ENCODE data around the gene PIGP. TPM values are rescaled to one million over a fixed set of nuclear protein-coding genes. Genes with fewer than 3 reads are reported as not detected.
A peak's percentile ranks its signal among the peaks of the same experiment; 100 is the strongest.
"Not testable (repeated sequence)": the region's sequence is repeated elsewhere in the genome, so short reads cannot be mapped to it uniquely, and the experiment has no call there.

Gene PIGP
- total RNA-seq (2014; rRNA removed; shearing (Covaris generic)): 12.0 and 16.7 TPM in 2 replicates

DNA sequence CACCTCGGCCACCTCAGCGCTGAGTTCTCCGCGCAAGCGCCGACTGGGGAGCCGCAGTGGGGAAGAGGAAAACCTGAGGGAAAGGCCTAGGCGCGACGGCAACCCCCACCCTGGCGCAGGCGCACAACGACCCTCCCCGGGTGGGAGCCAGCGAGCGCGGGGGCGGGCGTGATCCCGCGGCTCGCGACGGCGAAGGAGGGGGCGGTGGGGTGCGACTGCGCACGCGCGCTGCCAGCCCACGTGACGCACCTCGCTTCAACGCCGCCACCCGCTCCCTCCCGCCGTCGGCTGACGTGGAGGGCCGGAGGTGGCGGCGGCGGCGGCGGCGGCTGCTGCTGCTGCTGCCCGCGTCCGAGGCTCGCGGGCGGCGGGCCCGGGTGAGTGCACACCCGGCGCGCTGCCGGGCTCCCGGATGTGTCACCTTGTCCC is at the start of gene PIGP, which contains the start of gene TTC3:
TSS of gene PIGP (minus strand) at position 84 of the 429 bp plus-strand sequence. CDS start 556 bp downstream, outside the sequence.
TSS of gene TTC3 (plus strand) at position 267 of the 429 bp plus-strand sequence. CDS start 14,004 bp downstream, outside the sequence.
- peak; percentile 99 for DNase-seq (ENCODE audit: low read depth)

DNA sequence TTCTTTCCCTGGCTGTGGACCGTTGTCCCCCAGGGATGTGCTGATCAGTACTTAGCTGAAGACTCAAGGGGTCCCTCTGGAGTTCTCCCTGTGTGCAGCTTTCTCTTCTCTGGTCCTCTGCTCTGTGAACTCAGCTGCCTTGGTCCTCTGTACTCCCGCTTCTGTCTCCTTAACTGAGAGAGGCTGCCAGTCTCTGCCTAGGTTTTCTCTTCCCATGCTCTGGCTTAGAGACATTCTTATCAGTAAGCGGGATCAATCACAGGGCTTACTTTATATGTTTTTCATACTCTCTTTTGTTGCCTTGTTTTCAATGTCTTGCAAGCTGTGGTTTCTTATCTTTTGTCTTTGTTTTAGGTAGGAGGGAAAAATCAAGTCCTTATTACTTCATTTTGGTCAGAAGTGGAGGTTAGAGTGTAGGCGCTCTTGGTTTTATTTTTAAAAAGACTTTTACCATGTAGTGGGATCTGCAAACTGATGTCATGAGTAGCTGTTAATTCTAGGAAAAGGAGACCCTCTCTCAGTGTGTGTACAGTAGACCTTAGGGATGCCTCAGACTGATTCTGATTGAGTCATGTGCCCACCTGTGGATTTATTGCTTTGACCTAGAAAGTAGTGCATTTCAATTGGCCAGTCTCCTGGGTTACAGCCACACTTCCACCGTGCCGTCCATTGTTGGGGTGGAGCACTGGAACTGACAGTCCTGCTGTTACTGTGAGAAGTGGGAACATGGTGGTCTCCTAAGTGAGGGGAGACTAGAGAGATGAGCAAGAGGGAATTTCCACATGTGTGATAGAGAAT is 46.7 kb upstream of the PIGP start:
- DNase-seq (ENCODE audit: low read depth): no peak

DNA sequence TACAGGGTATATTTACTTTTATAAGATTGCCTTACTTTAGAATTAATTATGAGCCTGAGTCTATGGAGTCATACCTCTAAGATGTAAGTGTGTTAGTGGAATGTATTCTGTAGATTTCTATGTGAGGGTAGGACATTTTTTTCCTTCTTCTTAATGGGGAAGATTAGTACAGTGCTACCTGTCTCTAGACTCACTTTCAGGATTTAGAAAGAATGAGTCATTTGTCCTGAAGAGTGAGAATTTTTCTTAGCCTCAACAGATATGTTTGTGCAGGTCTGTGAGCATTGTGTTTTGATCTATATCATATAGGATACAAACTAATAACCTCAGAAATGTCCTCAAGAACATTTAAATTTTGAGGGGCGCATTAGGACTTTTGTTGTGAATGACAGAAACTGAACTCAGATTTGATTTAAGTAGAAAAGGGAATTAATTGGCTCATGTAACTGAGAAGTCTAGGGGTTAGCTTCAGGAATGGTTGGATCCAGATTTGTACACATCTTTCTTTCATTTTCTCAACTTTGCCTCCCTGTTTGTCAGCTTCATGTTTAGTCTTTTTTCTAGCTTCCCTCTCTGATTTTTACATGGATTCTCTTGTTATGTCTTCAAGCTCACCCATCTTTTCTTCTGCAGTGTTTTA is 45.4 kb upstream of the PIGP start:
- no peak for DNase-seq (ENCODE audit: low read depth)

DNA sequence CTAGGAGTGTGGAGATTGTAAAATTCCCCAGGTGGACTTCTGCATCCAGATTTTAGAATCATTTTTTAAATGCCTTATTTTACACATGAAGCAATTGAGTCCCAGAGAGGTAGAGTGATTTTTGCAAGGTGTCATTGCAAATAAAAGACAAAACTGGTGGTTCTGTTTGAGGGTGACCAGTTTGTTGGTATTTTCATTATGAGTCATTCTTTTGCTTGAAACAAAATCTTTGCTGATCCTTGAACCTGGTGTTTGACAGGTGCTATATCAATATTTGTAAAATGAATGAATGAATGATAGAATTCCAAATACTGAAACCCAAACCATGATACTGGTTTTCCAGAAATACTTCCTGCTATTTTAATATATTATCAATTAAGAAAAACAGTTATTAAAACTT is 44.3 kb upstream of the PIGP start:
- no peak for DNase-seq (ENCODE audit: low read depth)

DNA sequence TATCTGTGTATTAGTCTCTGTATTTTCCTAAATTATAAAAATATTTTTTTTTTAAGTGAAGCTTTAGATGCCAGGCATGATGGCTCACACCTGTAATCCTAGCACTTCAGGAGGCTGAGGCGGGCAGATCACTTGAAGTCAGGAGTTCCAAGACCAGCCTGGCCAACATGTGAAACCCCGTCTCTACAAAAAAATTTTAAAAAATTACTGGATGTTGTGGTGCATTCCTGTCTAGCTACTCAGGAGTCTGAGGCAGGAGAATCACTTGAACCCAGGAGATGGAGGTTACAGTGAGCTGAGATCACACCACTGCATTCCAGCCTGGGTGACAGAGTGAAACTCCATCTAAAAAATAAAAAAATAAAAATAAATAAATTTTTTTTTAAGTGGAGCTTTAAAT is 43.6 kb upstream of the PIGP start:
- DNase-seq (ENCODE audit: low read depth): not testable (repeated sequence)

DNA sequence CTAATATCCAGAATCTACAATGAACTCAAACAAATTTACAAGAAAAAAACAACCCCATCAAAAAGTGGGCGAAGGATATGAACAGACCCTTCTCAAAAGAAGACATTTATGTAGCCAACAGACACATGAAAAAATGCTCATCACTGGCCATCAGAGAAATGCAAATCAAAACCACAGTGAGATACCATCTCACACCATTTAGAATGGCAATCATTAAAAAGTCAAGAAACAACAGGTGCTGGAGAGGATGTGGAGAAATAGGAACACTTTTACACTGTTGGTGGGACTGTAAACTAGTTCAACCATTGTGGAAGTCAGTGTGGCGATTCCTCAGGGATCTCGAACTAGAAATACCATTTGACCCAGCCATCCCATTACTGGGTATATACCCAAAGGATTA is 41.4 kb upstream of the PIGP start:
- DNase-seq (ENCODE audit: low read depth): not testable (repeated sequence)

DNA sequence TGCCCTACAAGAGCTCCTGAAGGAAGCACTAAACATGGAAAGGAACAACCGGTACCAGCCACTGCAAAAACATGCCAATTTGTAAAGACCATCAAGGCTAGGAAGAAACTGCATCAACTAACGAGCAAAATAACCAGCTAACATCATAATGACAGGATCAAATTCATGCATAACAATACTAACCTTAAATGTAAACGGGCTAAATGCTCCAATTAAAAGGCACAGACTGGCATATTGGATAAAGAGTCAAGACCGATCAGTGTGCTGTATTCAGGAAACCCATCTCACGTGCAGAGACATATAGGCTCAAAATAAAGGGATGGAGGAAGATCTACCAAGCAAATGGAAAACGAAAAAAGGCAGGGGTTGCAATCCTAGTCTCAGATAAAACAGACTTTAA is 38.2 kb upstream of the PIGP start:
- not testable (repeated sequence) for DNase-seq (ENCODE audit: low read depth)

DNA sequence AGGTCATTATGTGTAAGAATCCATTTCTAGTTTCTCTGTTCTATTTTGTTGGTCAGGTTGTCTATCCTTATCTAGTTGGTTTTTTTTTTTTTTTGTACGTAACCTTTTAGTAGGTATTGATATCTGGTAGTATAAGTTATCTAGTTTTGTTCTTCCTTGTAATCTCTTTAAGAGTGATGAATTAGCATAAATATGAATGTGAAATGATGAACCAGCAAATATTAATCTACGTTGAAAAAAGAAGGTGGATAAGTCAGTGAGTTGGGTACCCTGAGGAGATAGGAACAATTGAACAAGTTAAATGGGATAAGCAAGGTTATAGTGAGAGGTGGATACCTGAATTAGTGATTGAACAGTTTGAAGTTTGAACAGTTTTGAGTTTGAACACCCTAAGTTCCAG is 34.1 kb upstream of the PIGP start:
- no peak for DNase-seq (ENCODE audit: low read depth)

DNA sequence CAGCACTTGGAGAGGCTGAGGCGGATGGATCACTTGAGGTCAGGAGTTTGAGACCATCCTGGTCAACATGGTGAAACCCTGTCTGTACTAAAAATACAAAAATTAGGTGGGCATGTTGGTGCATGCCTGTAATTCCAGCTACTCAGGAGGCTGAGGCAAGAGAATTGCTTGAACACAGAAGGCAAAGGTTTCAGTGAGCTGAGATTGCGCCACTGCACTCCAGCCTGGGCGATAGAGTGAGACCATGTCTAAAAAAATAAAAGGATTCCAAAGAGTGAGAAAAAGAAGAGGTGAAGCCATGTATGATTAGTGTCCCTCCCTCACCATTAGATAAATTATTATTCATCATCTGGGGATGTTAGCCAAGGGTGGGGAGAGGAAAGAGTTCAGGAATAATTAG is 29.9 kb upstream of the PIGP start:
- DNase-seq (ENCODE audit: low read depth): not testable (repeated sequence)

DNA sequence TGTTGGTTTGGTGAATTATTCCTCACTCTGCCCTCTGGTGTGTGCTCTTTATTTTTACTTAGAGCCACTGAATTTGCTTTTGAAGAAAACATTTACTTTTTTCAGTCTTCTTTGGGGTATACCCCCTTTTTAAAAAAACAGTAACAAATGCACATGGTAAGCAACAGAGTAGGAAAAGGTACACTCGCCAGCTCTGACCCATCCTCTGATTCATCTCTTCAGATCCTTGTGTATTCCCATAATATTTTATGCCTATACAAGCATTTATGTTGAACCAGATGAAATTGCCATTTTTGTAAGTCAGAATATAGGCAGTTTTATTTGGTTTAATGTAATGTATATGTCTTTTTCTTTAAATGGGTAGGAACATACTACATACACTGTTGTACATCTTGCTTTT is 28.5 kb upstream of the PIGP start:
- DNase-seq (ENCODE audit: low read depth): no peak

DNA sequence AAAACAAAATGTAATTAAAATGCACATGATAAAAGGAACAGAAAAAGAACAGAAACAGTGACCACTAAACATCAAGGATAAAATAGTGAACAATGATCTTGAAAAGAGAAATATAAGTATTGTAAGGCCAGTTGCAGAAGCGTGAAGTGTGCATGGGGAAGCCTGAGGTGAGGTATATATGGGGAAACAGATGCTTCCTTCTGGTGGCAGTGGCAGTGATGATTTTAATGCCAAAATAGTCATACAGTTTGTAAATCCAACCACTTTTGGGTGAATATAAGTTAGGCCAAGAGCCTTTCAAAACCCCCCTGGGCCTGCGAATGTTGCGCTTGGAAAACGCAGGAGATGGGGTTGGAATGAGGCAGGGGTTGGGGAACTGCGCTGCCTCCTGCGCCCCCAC is 27.4 kb upstream of the PIGP start:
- no peak for DNase-seq (ENCODE audit: low read depth)

DNA sequence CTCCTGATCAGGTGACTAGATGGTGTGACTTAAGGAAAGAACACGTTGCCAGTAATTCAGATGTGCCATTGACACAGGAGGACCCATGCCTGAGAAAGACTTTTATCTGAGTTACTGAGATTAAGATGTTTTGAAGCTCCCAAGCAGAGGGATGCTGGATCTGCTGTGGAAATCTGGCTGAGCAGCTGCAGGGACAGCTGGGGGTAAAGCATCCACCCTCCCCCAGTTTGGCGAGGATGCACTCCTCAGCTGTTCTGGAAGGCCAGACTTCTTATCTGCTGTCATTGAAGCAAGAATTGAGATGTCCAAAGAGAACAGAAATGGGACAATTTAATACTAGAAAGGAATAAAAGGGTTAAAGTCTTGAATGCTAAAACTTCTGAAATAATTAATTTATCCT is 25.9 kb upstream of the PIGP start:
- no peak for DNase-seq (ENCODE audit: low read depth)

DNA sequence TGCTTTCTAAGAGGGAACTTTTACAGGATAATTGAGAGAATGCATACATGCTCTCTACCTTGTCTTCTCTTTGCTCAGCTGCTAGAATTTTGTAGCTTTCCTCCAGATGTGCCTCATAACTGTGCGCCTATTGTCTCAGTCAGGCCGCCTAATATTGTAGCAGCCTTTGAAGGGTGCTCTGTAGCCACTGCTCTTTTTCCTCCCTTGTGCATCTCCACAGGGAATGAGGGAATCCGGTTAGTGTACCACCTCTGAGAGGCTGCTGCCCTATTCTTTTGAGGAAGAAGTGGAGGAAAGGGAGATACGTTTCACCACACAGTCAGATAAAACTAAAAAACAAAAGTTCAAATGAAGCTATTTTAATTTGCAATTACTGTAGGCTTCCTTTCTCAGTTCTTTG is 22.9 kb upstream of the PIGP start:
- DNase-seq (ENCODE audit: low read depth): no peak

DNA sequence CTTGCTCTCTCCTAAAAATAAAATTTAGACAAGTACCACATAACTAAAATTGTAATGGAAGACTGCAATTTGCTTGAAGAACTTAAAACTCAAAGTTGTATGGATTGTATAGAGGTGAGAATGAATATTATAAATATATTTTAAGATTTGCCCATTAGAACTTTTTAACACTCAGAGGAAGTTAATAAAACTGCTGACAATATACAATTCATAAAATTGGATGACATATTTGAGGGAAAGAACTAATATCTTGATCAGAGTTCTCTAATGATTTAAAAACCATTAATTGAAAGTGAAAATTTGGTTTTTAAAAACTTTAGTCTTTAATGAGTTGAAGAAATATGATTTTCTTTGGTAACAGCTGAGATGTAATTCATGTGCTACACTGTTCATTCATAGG is 21.1 kb upstream of the PIGP start:
- DNase-seq (ENCODE audit: low read depth): no peak

DNA sequence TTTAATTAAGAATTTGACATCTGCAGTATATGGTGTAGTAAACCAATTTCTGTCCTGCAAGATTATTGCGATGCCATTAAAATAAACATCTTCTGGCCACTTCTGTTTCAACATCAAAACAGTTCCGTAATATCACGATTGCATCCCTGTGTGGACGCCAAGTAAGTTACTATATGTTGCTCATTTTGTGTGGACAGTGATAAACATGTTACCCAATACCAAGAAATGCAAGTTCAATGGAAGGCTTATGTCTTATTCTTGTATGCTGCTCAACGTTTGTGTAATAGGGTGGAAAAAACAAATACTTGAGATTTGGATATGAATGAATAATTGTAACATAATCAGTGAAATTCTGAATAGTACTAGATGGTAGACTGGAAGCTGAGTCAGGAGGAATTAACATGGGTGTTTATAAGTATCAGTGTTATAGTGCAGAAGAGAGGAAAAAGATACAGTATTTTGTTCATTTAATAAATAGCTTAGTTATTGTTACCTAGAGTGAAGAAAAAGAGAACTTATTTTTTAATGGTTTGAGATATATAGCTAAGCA is 15.4 kb upstream of the PIGP start:
- no peak for DNase-seq (ENCODE audit: low read depth)

DNA sequence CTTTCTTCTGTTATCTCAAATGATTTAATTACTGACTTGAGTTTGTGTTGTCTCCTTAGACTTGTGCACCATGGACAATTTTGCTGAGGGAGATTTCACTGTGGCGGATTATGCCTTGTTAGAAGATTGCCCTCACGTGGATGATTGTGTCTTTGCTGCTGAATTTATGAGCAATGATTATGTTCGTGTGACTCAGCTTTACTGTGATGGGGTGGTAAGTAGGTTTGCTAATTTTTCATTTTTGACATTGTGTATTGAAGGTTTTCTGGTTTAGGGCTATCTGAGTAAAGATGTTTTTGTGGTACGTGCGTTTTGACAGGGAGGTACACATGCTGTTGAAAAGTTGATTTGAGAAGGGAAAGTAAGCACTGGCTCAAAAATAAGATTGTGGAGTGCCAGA is 14.3 kb upstream of the PIGP start:
- peak; percentile 66 for DNase-seq (ENCODE audit: low read depth)

DNA sequence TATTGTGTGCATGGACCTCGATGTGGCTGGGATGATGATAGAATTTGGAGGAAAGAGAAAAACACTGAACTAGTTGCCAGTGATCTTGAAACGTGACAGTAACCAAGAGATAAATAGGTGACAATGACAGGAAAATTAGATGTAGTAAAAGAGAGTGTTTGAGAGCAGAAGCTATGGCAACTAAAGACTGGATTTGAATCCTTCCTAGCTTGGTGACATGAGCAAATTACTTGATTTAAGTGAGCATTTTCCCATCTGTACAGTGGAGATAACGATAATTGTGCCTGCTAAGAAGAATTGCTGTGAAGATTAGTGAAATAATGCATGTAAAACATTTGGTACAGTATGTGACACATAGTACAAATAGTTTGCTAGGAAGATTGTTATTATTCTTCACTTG is 12.9 kb upstream of the PIGP start:
- no peak for DNase-seq (ENCODE audit: low read depth)

DNA sequence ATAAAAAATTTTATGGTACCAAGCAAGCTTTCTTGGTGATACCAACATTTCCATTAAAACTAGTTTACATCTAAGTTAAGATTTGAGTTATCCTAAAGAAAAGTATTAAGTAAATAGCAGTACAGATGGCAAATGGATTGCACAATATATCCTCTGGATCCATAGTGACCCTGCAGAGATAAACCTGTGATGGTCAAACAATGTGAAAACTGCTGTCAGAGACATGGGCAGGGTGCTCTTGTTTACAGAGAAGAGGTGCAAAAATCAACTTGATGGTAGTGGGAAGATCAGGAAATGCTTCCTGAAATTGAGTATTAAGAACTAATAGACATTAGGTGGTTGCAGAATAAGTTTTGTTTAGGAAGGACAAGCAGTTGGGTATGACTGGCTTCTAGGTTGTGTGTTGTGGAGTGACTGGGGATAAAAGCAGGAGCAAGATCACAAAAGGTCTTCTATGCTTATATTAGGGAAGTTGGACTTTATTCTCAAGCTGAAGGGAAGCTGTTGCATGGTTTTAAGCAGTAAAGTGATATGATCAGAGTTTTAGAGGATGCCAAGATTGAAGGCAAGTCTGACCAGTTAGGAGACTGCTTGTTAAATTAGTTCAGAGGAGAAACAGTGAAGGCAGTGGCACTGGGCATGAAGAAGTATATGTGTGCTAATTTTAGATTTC is 10.1 kb upstream of the PIGP start:
- no peak for DNase-seq (ENCODE audit: low read depth)

DNA sequence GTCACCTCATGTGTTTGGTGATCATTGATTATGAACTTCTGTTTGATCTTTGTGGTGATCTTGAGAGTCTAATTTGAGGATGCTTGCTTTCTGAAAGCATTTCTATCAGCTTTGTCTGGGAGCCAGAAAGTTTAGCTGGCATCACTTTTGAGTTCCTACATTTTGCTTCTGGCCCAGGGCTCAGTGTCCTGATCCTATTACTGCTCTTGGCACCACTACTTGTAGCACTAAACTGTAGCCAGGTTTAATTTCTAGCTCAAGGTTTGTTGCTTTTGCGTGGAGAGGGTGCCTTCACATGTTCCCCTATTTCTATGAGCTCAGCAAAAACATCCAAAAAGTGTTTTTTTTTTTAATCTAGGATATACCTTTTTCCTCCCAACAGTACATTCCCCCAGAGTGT is 9.5 kb upstream of the PIGP start:
- DNase-seq (ENCODE audit: low read depth): no peak

DNA sequence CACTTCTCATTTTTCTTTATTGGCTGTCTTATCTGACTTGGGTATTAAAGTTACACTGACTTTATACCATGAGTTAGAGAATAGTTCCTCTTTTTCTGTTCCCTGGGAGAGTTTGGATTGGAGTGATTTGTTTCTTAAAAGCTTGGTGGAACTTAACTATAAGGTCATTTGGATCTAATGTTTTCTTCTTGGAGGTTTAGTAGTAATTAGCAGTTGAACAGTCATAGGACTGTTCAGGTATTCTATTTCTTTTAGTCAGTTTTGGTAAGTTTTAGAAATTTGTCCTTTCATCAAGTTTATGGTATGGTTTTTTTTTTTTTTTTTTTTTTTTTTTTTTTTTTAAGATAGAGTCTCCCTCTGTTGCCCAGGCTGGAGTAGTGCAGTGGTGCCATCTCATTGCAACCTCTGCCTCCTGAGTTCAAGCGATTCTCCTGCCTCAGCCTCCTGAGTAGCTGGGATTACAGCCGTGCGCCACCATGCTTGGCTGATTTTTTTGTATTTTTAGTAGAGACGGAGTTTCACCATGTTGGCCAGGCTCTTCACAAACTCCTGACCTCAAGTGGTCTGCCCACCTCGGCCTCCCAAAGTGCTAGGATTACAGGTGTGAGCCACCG is 6.4 kb upstream of the PIGP start:
- no peak for DNase-seq (ENCODE audit: low read depth)

DNA sequence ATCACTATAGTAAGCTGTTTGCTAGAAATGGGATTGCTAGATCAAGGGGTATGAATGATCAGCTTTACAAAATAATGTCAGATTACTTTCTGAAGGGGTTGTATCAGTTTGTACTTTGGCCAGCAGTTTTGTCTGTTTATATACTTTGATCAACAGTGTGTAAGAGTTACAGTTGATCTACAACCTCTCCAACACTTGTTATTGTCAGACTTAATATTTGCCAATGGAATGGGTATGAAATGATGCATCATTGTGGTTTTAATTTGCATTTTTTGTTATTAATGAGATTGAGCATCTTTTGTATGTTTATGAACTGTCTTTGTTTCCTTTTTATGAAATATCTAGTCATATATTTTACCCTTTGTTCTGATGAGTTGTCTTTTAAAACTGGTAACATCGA is 4.5 kb upstream of the PIGP start:
- no peak for DNase-seq (ENCODE audit: low read depth)

Measured in Daoy (cell line).